Naive B cell (primary cell): ENCODE data around the gene ANXA1. TPM values are rescaled to one million over a fixed set of nuclear protein-coding genes. Genes with fewer than 3 reads are reported as not detected.
"Not testable (repeated sequence)": the region's sequence is repeated elsewhere in the genome, so short reads cannot be mapped to it uniquely, and the experiment has no call there.

Experiments used
- ATAC-seq, 2 donors: fragments of 150-1000 bp; cut with Tn5 transposase; 2 replicates each; pipeline ENCODE4 v1.10.0; 2021; ENCODE audit warnings: low read depth in 2 of 2, mild to moderate bottlenecking in 2 of 2, moderate library complexity in 2 of 2
- DNase-seq: peaks from one replicate; pipeline ENCODE4 v3.0.0; 2022
- H3K27ac Mint-ChIP-seq, 6 donors: one replicate each; pipeline ENCODE4 v1.8.0; 2020 to 2022; ENCODE audit warnings: mild to moderate bottlenecking in 6 of 6, mixed read lengths in 6 of 6, moderate library complexity in 5 of 6, inconsistent platforms in 2 of 6
- H3K27me3 Mint-ChIP-seq, 3 donors: one replicate each; pipeline ENCODE4 v1.8.0; 2021 to 2022; ENCODE audit warnings: mixed read lengths in 3 of 3, mild to moderate bottlenecking in 1 of 3
- H3K36me3 Mint-ChIP-seq, 2 donors: one replicate each; pipeline ENCODE4 v1.8.0; 2020 to 2022; ENCODE audit warnings: mixed read lengths in 2 of 2, inconsistent platforms in 1 of 2, mild to moderate bottlenecking in 1 of 2
- H3K4me1 Mint-ChIP-seq, 3 donors: one replicate each; pipeline ENCODE4 v1.8.0; 2020 to 2022; ENCODE audit warnings: mixed read lengths in 3 of 3, inconsistent platforms in 1 of 3, mild to moderate bottlenecking in 1 of 3, moderate library complexity in 1 of 3
- H3K4me3 Mint-ChIP-seq, 8 donors: one replicate each; pipeline ENCODE4 v1.8.0; 2020 to 2022; ENCODE audit warnings: mild to moderate bottlenecking in 8 of 8, mixed read lengths in 8 of 8, moderate library complexity in 8 of 8, inconsistent platforms in 2 of 8
- H3K9me3 Mint-ChIP-seq, 7 donors: one replicate each; pipeline ENCODE4 v1.8.0; 2020 to 2022; ENCODE audit warnings: mixed read lengths in 7 of 7, mild to moderate bottlenecking in 5 of 7, inconsistent platforms in 2 of 7, moderate library complexity in 1 of 7
- polyA plus RNA-seq, 6 donors: library from polyadenylated mRNA; unstranded; fragments of 300-500 nt; fragmentation: Illumina TruSeq; gene quantifications; one replicate each; pipeline ENCODE4 v1.2.3, GENCODE V29; 2021; ENCODE audit warnings: low read depth in 6 of 6

The ANXA1 gene
- polyA plus RNA-seq, result 1 to 10 TPM in 5 of 6 donors, under 1 TPM in 1; 0.50 to 5.1 (median 2.6) TPM

- H3K4me3 Mint-ChIP-seq, result no peak within 1 kb of the TSS
- peaks cover 0 to 3% (median 0%) of the 10 kb centered on the region in 7 donors for H3K9me3 Mint-ChIP-seq
- H3K27me3 Mint-ChIP-seq, result peaks cover 0 to 13% (median 10%) of the 10 kb centered on the region in 3 donors
- ATAC-seq (no peak), DNase-seq (no peak)
- H3K36me3 Mint-ChIP-seq, result no peaks in the 10 kb centered on the region
- H3K4me1 Mint-ChIP-seq, result peaks cover 5 to 12% (median 12%) of the 10 kb centered on the region in 3 donors
- H3K27ac Mint-ChIP-seq, result no peak within 1 kb of the TSS
Measured at GRCh38 chr9:73151653-73152542, at the start of gene ANXA1. Gene ANXA1 (plus strand): TSS chr9:73151865. CDS start chr9:73158536, 6,671 bp downstream.

- Mint-ChIP-seq H3K9me3 (peaks cover 0 to 1% (median 0%) of the 10 kb centered on the region in 7 donors), H3K27me3 (peaks cover 0 to 8% (median 4%) of the 10 kb centered on the region in 3 donors), H3K4me3 (no peak overlapping the region), H3K36me3 (no peaks in the 10 kb centered on the region), H3K4me1 (no peaks in the 10 kb centered on the region), H3K27ac (no peak overlapping the region)
- no peak for DNase-seq
- no peak for ATAC-seq
Measured at GRCh38 chr9:73104342-73104741, 47.3 kb upstream of the ANXA1 start.

GRCh38 chr9:73104921-73105320 lies 46.7 kb upstream of the ANXA1 start:
- no peaks in the 10 kb centered on the region for H3K4me1 Mint-ChIP-seq
- H3K36me3 Mint-ChIP-seq, result no peaks in the 10 kb centered on the region
- DNase-seq (no peak), ATAC-seq (no peak)
- H3K27me3 Mint-ChIP-seq, result peaks cover 0 to 7% (median 4%) of the 10 kb centered on the region in 3 donors
- peaks cover 0 to 1% (median 0%) of the 10 kb centered on the region in 7 donors for H3K9me3 Mint-ChIP-seq
- no peak overlapping the region for H3K27ac Mint-ChIP-seq
- no peak overlapping the region for H3K4me3 Mint-ChIP-seq

- DNase-seq (peak; percentile 19), ATAC-seq (peak in 1 of 2 donors; percentile 48)
- not testable (repeated sequence) for H3K36me3 Mint-ChIP-seq, H3K27me3 Mint-ChIP-seq, H3K4me3 Mint-ChIP-seq, H3K27ac Mint-ChIP-seq, H3K4me1 Mint-ChIP-seq, H3K9me3 Mint-ChIP-seq
Measured at GRCh38 chr9:73107489-73108069, 44.1 kb upstream of the ANXA1 start.

GRCh38 chr9:73114058-73114457 lies 37.6 kb upstream of the ANXA1 start:
- DNase-seq (no peak), ATAC-seq (no peak)
- Mint-ChIP-seq H3K4me1 (no peaks in the 10 kb centered on the region), H3K27ac (no peak overlapping the region), H3K36me3 (no peaks in the 10 kb centered on the region), H3K27me3 (peaks cover 0 to 10% (median 0%) of the 10 kb centered on the region in 3 donors), H3K9me3 (no peaks in the 10 kb centered on the region), H3K4me3 (no peak overlapping the region)

- no peak overlapping the region for H3K4me3 Mint-ChIP-seq
Measured at GRCh38 chr9:73114958-73115357, 36.7 kb upstream of the ANXA1 start.

GRCh38 chr9:73116031-73116430 lies 35.6 kb upstream of the ANXA1 start:
- DNase-seq (no peak), ATAC-seq (no peak)
- Mint-ChIP-seq H3K36me3 (no peaks in the 10 kb centered on the region), H3K27me3 (peaks cover 0 to 21% (median 0%) of the 10 kb centered on the region in 3 donors), H3K9me3 (no peaks in the 10 kb centered on the region), H3K27ac (no peak overlapping the region), H3K4me1 (no peaks in the 10 kb centered on the region), H3K4me3 (no peak overlapping the region)

More at GRCh38 chr9:73114958-73115357, 36.7 kb upstream of the ANXA1 start:
- peaks cover 0 to 11% (median 0%) of the 10 kb centered on the region in 3 donors for H3K27me3 Mint-ChIP-seq
- no peak for DNase-seq
- ATAC-seq, result no peak
- H3K9me3 Mint-ChIP-seq, result no peaks in the 10 kb centered on the region
- no peaks in the 10 kb centered on the region for H3K4me1 Mint-ChIP-seq
- no peaks in the 10 kb centered on the region for H3K36me3 Mint-ChIP-seq
- no peak overlapping the region for H3K27ac Mint-ChIP-seq

- Mint-ChIP-seq H3K9me3 (no peaks in the 10 kb centered on the region), H3K27me3 (peaks cover 0 to 28% (median 4%) of the 10 kb centered on the region in 3 donors), H3K27ac (no peak overlapping the region), H3K4me3 (no peak overlapping the region), H3K36me3 (no peaks in the 10 kb centered on the region), H3K4me1 (no peaks in the 10 kb centered on the region)
- DNase-seq (no peak), ATAC-seq (no peak)
Measured at GRCh38 chr9:73116880-73117279, 34.8 kb upstream of the ANXA1 start.

GRCh38 chr9:73118286-73118685 lies 33.4 kb upstream of the ANXA1 start:
- H3K36me3 Mint-ChIP-seq, result no peaks in the 10 kb centered on the region
- ATAC-seq, result no peak
- no peak for DNase-seq

GRCh38 chr9:73118898-73119554 lies 32.6 kb upstream of the ANXA1 start:
- no peaks in the 10 kb centered on the region for H3K9me3 Mint-ChIP-seq
- H3K36me3 Mint-ChIP-seq, result no peaks in the 10 kb centered on the region
- H3K27me3 Mint-ChIP-seq, result peaks cover 0 to 29% (median 5%) of the 10 kb centered on the region in 3 donors
- H3K27ac Mint-ChIP-seq, result no peak overlapping the region
- no peaks in the 10 kb centered on the region for H3K4me1 Mint-ChIP-seq
- no peak for ATAC-seq
- H3K4me3 Mint-ChIP-seq, result no peak overlapping the region
- DNase-seq, result no peak

More at GRCh38 chr9:73118286-73118685, 33.4 kb upstream of the ANXA1 start:
- Mint-ChIP-seq H3K4me3 (no peak overlapping the region), H3K27ac (no peak overlapping the region), H3K27me3 (peaks cover 0 to 29% (median 5%) of the 10 kb centered on the region in 3 donors), H3K4me1 (no peaks in the 10 kb centered on the region), H3K9me3 (no peaks in the 10 kb centered on the region)

GRCh38 chr9:73121375-73121935 lies 30.2 kb upstream of the ANXA1 start:
- Mint-ChIP-seq H3K36me3 (no peaks in the 10 kb centered on the region), H3K9me3 (no peaks in the 10 kb centered on the region), H3K4me1 (no peaks in the 10 kb centered on the region), H3K27ac (no peak overlapping the region), H3K4me3 (no peak overlapping the region), H3K27me3 (peaks cover 0 to 29% (median 5%) of the 10 kb centered on the region in 3 donors)
- DNase-seq, result no peak
- no peak for ATAC-seq

GRCh38 chr9:73125651-73126050 lies 26.0 kb upstream of the ANXA1 start:
- no peak overlapping the region for H3K27ac Mint-ChIP-seq
- no peaks in the 10 kb centered on the region for H3K36me3 Mint-ChIP-seq
- no peaks in the 10 kb centered on the region for H3K9me3 Mint-ChIP-seq
- DNase-seq (no peak), ATAC-seq (no peak)
- no peak overlapping the region for H3K4me3 Mint-ChIP-seq
- peaks cover 0 to 3% (median 0%) of the 10 kb centered on the region in 3 donors for H3K4me1 Mint-ChIP-seq
- peaks cover 0 to 11% (median 5%) of the 10 kb centered on the region in 3 donors for H3K27me3 Mint-ChIP-seq

GRCh38 chr9:73129941-73130685 lies 21.6 kb upstream of the ANXA1 start:
- H3K9me3 Mint-ChIP-seq, result no peaks in the 10 kb centered on the region

More at GRCh38 chr9:73129941-73130685, 21.6 kb upstream of the ANXA1 start:
- H3K27ac Mint-ChIP-seq, result peak overlapping the region in 3 of 6 donors; percentile 2 to 42 (median 9)
- no peaks in the 10 kb centered on the region for H3K27me3 Mint-ChIP-seq
- peaks cover 0 to 9% (median 8%) of the 10 kb centered on the region in 3 donors for H3K4me1 Mint-ChIP-seq
- no peak for DNase-seq
- no peak for ATAC-seq
- no peaks in the 10 kb centered on the region for H3K36me3 Mint-ChIP-seq
- no peak overlapping the region for H3K4me3 Mint-ChIP-seq
